AG09319 (cell line): ENCODE measurements around the gene ZDHHC14.

ENCODE experiments used
- DNase-seq: peaks from one replicate; pipeline ENCODE4 v3.0.0-alpha.2; 2010; ENCODE audit warnings: low read depth; ENCODE audit errors: extremely low read depth
- TF ChIP-seq, protein P1 (sequence below): IDR thresholded peaks from 2 replicates; pipeline ENCODE4 v1.5.1; 2011; ENCODE audit warnings: low read depth, mild to moderate bottlenecking, inconsistent platforms, low read length, moderate library complexity

Gene ZDHHC14

DNA sequence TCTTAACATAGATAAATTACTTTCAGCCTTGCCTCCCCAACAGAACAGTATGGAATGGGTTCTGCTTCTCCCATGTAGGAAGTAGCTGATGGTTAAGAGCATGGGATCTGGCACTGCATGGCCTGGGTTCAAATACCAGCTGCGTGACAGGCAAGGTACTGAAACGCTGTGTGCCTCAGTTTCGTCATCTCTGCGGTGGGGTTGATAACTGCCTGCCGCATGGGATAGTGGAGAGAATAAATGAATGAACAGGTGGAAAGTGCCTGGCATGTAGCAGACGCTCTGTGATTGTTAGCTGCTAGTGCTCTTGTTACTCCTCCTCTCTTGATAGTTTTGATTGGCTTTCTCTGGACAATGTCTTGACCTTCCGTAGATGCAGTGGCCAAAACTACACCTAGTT lies 213.3 kb downstream of the ZDHHC14 start:
- TF ChIP-seq, protein P1, sequence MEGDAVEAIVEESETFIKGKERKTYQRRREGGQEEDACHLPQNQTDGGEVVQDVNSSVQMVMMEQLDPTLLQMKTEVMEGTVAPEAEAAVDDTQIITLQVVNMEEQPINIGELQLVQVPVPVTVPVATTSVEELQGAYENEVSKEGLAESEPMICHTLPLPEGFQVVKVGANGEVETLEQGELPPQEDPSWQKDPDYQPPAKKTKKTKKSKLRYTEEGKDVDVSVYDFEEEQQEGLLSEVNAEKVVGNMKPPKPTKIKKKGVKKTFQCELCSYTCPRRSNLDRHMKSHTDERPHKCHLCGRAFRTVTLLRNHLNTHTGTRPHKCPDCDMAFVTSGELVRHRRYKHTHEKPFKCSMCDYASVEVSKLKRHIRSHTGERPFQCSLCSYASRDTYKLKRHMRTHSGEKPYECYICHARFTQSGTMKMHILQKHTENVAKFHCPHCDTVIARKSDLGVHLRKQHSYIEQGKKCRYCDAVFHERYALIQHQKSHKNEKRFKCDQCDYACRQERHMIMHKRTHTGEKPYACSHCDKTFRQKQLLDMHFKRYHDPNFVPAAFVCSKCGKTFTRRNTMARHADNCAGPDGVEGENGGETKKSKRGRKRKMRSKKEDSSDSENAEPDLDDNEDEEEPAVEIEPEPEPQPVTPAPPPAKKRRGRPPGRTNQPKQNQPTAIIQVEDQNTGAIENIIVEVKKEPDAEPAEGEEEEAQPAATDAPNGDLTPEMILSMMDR: no peak

GRCh38 chr6:157595768-157596167 lies 214.8 kb downstream of the ZDHHC14 start:
- TF ChIP-seq, protein P1: no peak
- DNase-seq: no peak

More for the DNA sequence above, 213.3 kb downstream of the ZDHHC14 start:
- no peak for DNase-seq

- TF ChIP-seq, protein P1: no peak
- DNase-seq: no peak
These were observed 215.5 kb downstream of the ZDHHC14 start for GRCh38 chr6:157596461-157596860.

GRCh38 chr6:157596886-157597285 lies 215.9 kb downstream of the ZDHHC14 start:
- TF ChIP-seq, protein P1: no peak

GRCh38 chr6:157597461-157598312 lies 216.7 kb downstream of the ZDHHC14 start:
- DNase-seq: no peak
- TF ChIP-seq, protein P1: peak; percentile 63

More at GRCh38 chr6:157596886-157597285, 215.9 kb downstream of the ZDHHC14 start:
- DNase-seq: no peak

DNA sequence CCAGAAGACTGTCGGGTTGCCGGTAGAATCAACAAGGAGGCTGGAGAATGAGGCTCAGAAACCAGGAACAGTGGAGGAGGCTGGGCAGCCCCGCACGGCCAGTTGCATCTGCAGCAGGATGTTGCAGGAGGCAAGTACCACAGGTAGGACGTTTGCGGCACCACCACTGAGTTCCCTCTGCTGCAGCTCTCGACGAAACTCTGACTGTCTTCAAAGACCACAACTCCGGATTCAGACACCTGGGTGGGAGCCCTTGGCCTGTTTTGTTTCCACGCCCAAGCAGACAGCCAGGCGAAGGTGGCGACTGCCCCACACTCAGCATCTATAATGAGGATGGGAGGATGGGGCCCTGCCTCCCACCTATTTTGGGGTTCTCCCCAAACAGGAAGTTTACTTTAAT lies 218.2 kb downstream of the ZDHHC14 start:
- no peak for DNase-seq
- TF ChIP-seq, protein P1: no peak

GRCh38 chr6:157600807-157601206 lies 219.8 kb downstream of the ZDHHC14 start:
- DNase-seq: no peak
- TF ChIP-seq, protein P1: no peak
